Suprapubic skin (tissue), 4 donors: Measurements from ENCODE around the gene DRC1. TPM values are rescaled to one million over a fixed set of nuclear protein-coding genes. Genes with fewer than 3 reads are reported as not detected.

ENCODE experiments used
- DNase-seq, 2 donors: peaks; one replicate each; pipeline ENCODE4 v3.0.0-alpha.2; 2019; ENCODE audit warnings: low spot score in 2 of 2
- H3K27ac ChIP-seq: fragments of 200-600 bp; sonication (generic); one replicate; pipeline ENCODE4 v1.5.1; 2019
- H3K27me3 ChIP-seq: fragments of 200-600 bp; sonication (generic); one replicate; pipeline ENCODE4 v1.5.1; 2019
- H3K36me3 ChIP-seq: fragments of 200-600 bp; sonication (generic); one replicate; pipeline ENCODE4 v1.5.1; 2019
- H3K4me1 ChIP-seq: fragments of 200-600 bp; sonication (generic); one replicate; pipeline ENCODE4 v1.5.1; 2019
- H3K4me3 ChIP-seq: fragments of 200-600 bp; sonication (generic); one replicate; pipeline ENCODE4 v1.5.1; 2019; ENCODE audit warnings: mild to moderate bottlenecking
- H3K9me3 ChIP-seq: fragments of 200-600 bp; sonication (generic); one replicate; pipeline ENCODE4 v1.5.1; 2019
- EP300 ChIP-seq: sonication (generic); formaldehyde crosslinking; IDR thresholded peaks from one replicate; pipeline ENCODE4 v1.6.1; 2017; ENCODE audit warnings: antibody characterized with exemption
- POLR2A ChIP-seq, 2 donors: fragments of 450-650 bp; IDR thresholded peaks; one replicate each; pipeline ENCODE4 v1.6.1; 2017; ENCODE audit warnings: antibody characterized with exemption in 2 of 2, mild to moderate bottlenecking in 2 of 2, moderate library complexity in 2 of 2
- POLR2AphosphoS5 ChIP-seq, 3 donors: sonication (generic); formaldehyde crosslinking; IDR thresholded peaks; one replicate each; pipeline ENCODE4 v1.6.1; 2017; ENCODE audit warnings: antibody characterized with exemption in 3 of 3
- WGBS: methylation state at CpG from one replicate; pipeline ENCODE4 v1.1.5; 2018; 5-methylcytosine and 5-hydroxymethylcytosine counted together
- total RNA-seq, 4 donors: library from RNA; depleted of rRNA; stranded (reverse); fragments of >200 nt; gene quantifications; one replicate each; pipeline ENCODE4 v1.1.0, GENCODE V29; 2016
- TF ChIP-seq, protein P1 (sequence below), 2 donors: fragments of 200-600 bp in 1 of 2; fragments of 450-650 bp in 1 of 2; sonication (generic) in 1 of 2; IDR thresholded peaks; one replicate each; pipeline ENCODE4 v1.5.1; 2016 to 2019; ENCODE audit warnings: antibody characterized with exemption in 2 of 2, mild to moderate bottlenecking in 1 of 2, moderate library complexity in 1 of 2

DRC1 gene
- total RNA-seq, 4 donors from 2014 or later: 0.26 TPM; not detected in 3

DNA sequence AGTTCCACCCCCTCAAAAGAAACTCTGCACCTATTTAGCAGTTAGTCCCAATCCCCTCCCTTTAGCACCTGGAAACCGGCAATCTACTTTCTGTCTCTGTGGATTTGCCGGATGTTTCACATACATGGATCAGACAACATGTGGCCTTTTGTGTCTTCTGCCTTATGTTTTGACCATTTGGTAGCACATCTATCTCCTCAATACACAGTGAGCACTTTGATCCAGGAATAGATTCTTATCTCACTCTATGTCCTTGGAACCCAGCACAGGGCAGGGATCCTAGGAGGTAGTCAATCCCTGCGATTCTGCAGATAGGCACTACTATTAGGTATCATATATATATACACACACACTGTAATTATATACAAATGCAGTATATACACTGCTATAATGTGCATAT lies 80.0 kb downstream of the DRC1 start:
- Histone ChIP-seq H3K4me3 (no peak overlapping the region), H3K4me1 (peaks cover 8% of the 10 kb centered on the region), H3K36me3 (no peaks in the 10 kb centered on the region), H3K27me3 (peaks cover 3% of the 10 kb centered on the region), H3K9me3 (no peaks in the 10 kb centered on the region), H3K27ac (no peak overlapping the region)
- no peak for DNase-seq
- TF ChIP-seq POLR2AphosphoS5 (IDR thresholded peaks at IDR 0.05): no peak
- TF ChIP-seq, protein P1, sequence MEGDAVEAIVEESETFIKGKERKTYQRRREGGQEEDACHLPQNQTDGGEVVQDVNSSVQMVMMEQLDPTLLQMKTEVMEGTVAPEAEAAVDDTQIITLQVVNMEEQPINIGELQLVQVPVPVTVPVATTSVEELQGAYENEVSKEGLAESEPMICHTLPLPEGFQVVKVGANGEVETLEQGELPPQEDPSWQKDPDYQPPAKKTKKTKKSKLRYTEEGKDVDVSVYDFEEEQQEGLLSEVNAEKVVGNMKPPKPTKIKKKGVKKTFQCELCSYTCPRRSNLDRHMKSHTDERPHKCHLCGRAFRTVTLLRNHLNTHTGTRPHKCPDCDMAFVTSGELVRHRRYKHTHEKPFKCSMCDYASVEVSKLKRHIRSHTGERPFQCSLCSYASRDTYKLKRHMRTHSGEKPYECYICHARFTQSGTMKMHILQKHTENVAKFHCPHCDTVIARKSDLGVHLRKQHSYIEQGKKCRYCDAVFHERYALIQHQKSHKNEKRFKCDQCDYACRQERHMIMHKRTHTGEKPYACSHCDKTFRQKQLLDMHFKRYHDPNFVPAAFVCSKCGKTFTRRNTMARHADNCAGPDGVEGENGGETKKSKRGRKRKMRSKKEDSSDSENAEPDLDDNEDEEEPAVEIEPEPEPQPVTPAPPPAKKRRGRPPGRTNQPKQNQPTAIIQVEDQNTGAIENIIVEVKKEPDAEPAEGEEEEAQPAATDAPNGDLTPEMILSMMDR (IDR thresholded peaks at IDR 0.05): no peak
- TF ChIP-seq EP300: no peak
- TF ChIP-seq POLR2A (IDR thresholded peaks at IDR 0.05): no peak
- 86% methylated on average over 3 of the region's 3 CpGs for WGBS

DNA sequence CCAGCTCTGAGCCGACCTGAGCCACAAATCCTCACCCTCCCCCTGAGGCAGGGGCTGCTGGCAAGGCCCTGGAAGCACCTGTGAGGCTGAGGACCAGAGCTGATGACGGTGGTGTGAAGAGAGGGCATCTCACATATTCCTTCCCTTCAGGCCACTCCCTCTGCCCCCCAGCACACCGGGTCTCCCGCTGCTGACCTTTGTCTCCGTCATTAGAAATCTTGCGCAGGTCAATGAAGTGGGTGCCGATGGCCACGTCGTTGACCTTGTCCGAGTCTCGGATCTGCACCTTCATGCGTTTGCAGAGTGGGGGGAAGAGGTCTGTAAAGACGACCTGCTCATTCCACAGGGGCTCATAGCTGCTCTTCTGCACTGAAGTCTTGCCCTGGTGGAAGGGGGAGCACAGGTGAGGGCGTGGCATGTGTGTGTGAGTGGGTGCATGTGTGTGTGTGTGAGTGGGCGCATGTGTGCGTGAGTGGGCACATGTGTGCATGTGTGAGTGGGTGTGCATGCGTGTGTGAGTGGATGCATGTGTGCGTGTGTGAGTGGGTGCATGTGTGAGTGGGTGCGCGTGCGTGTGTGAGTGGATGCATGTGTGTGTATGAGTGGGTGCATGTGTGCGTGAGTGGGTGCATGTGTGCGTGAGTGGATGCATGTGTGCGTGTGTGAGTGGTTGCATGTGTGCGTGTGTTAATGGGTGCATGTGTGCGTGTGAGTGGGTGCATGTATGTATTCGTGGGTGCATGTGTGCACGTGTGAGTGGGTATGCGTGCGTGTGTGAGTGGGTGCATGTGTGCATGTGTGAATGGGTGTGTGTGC lies 80.7 kb downstream of the DRC1 start:
- 85% methylated on average over 30 of the region's 30 CpGs for WGBS
- H3K4me3 ChIP-seq: no peak overlapping the region
- DNase-seq: no peak
- H3K36me3 ChIP-seq: no peaks in the 10 kb centered on the region
- no peak for TF ChIP-seq EP300
- no peak for TF ChIP-seq POLR2A (IDR thresholded peaks at IDR 0.05)
- TF ChIP-seq, protein P1 (IDR thresholded peaks at IDR 0.05): no peak
- no peak for TF ChIP-seq POLR2AphosphoS5 (IDR thresholded peaks at IDR 0.05)
- H3K27ac ChIP-seq: no peak overlapping the region
- peaks cover 8% of the 10 kb centered on the region for H3K4me1 ChIP-seq
- no peaks in the 10 kb centered on the region for H3K9me3 ChIP-seq
- H3K27me3 ChIP-seq: peaks cover 3% of the 10 kb centered on the region

DNA sequence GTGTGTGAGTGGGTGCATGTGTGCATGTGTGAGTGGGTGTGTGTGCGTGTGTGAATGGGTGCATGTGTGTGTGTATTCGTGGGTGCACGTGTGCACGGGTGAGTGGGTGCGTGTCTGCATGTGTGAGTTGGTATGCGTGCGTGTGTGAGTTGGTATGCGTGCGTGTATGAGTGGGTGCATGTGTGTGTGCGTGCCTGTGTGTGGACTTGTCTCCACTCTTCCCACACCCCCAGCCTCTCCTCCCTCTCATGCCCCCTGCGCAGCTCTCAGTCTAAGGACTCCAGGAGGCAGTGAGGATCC lies 81.3 kb downstream of the DRC1 start:
- H3K36me3 ChIP-seq: no peaks in the 10 kb centered on the region
- TF ChIP-seq, protein P1 (IDR thresholded peaks at IDR 0.05): no peak
- TF ChIP-seq POLR2A (IDR thresholded peaks at IDR 0.05) (no peak), POLR2AphosphoS5 (IDR thresholded peaks at IDR 0.05) (no peak), EP300 (no peak)
- no peak for DNase-seq
- H3K4me3 ChIP-seq: no peak overlapping the region
- no peak overlapping the region for H3K27ac ChIP-seq
- peaks cover 3% of the 10 kb centered on the region for H3K27me3 ChIP-seq
- WGBS: 92% methylated on average over 11 of the region's 11 CpGs
- peaks cover 2% of the 10 kb centered on the region for H3K4me1 ChIP-seq
- H3K9me3 ChIP-seq: no peaks in the 10 kb centered on the region

DNA sequence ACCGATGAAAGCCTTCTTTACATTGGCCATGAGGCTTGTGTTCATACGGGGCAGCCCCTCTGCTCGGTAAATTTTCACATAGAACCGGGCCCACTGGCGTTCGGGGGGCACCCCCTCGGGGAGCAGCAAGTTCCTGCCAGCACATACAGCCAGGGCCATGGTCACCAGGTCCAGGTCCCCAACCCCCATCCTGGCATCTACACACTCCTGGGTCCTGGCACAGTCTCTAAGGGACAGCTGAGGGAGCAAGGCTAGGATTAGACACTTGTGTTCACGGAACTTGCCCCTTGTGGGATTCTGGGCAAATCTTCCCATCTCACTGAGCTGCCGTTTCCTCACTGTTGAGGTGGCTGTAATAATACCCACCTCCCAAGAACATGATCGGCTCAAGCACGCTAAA lies 81.8 kb downstream of the DRC1 start:
- Histone ChIP-seq H3K27me3 (peaks cover 3% of the 10 kb centered on the region), H3K9me3 (no peaks in the 10 kb centered on the region), H3K4me3 (no peak overlapping the region), H3K27ac (no peak overlapping the region), H3K4me1 (no peaks in the 10 kb centered on the region), H3K36me3 (no peaks in the 10 kb centered on the region)
- no peak for DNase-seq
- WGBS: 89% methylated on average over 11 of the region's 11 CpGs
- no peak for TF ChIP-seq EP300
- no peak for TF ChIP-seq POLR2A (IDR thresholded peaks at IDR 0.05)
- no peak for TF ChIP-seq POLR2AphosphoS5 (IDR thresholded peaks at IDR 0.05)
- TF ChIP-seq, protein P1 (IDR thresholded peaks at IDR 0.05): no peak

DNA sequence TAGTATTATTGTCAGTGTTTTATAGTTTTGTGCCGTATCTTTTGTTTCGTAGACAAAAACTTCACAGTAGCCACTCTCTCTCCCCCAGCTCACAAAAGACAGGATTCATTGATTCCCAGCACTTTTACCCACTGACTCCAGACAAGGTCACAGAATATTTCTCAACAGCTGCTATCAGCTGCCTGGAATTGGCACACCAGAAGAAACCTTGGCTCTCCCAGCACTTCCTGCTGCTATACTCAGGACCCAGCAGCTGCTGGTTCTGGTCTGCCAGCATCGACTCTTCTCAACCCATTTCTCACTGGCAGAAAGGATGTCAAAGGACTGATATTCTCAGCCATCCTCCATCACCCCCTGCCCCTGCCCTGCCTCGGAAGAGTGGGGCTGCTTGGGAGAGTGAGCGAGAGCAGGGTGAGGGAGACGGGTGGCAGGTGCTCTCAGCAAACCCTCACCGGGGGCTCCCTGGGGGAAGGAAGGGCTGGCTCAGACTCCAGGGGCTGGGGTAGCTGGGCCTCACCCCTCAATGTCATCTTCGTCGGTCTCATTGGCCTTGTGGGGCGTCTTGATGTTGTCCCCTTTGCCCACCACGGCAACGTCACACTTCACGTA lies 82.3 kb downstream of the DRC1 start:
- no peak overlapping the region for H3K4me3 ChIP-seq
- 87% methylated on average over 6 of the region's 13 CpGs for WGBS
- H3K27me3 ChIP-seq: peaks cover 6% of the 10 kb centered on the region
- TF ChIP-seq POLR2AphosphoS5 (IDR thresholded peaks at IDR 0.05): no peak
- TF ChIP-seq, protein P1 (IDR thresholded peaks at IDR 0.05): no peak
- no peak for TF ChIP-seq POLR2A (IDR thresholded peaks at IDR 0.05)
- no peak for TF ChIP-seq EP300
- no peak for DNase-seq
- no peak overlapping the region for H3K27ac ChIP-seq
- H3K9me3 ChIP-seq: no peaks in the 10 kb centered on the region
- no peaks in the 10 kb centered on the region for H3K4me1 ChIP-seq
- H3K36me3 ChIP-seq: no peaks in the 10 kb centered on the region
